Upper lobe of right lung (tissue), 1 donor: ENCODE results near the gene FOSL2. TPM values are rescaled to one million over a fixed set of nuclear protein-coding genes. Genes with fewer than 3 reads are reported as not detected.
A peak's percentile ranks its signal among the peaks of the same experiment; 100 is the strongest.

ENCODE experiments used
- ATAC-seq: fragments of 200-7000 bp; cut with Tn5 transposase; one replicate; pipeline ENCODE4 v1.9.1; 2020; ENCODE audit warnings: mild to moderate bottlenecking, moderate library complexity
- DNase-seq: peaks from one replicate; pipeline ENCODE4 v3.0.0-alpha.2; 2020
- H3K27ac ChIP-seq: fragments of 200-600 bp; one replicate; pipeline ENCODE4 v1.8.0; 2022
- H3K27me3 ChIP-seq: fragments of 200-600 bp; one replicate; pipeline ENCODE4 v1.8.0; 2022; ENCODE audit warnings: mild to moderate bottlenecking
- H3K36me3 ChIP-seq: fragments of 200-600 bp; one replicate; pipeline ENCODE4 v1.8.0; 2022
- H3K4me1 ChIP-seq: fragments of 200-600 bp; one replicate; pipeline ENCODE4 v1.8.0; 2022
- H3K4me3 ChIP-seq: fragments of 200-600 bp; one replicate; pipeline ENCODE4 v1.8.0; 2022; ENCODE audit warnings: mild to moderate bottlenecking
- H3K9me3 ChIP-seq: fragments of 200-600 bp; one replicate; pipeline ENCODE4 v1.8.0; 2022
- CTCF ChIP-seq: fragments of 200-600 bp; IDR thresholded peaks from one replicate; pipeline ENCODE4 v1.8.0; 2022; ENCODE audit warnings: antibody characterized with exemption
- intact Hi-C: fragments of 100-400 bp; cut with DNase I; formaldehyde crosslinking; loops from one replicate; pipeline ENCODE4 v1.11.0; 2022
- total RNA-seq: library from RNA; stranded (reverse); fragmentation: NEBNext Ultra II Directional; extraction: Animal tissue kit (Norgen Biotek cat#: 25700); gene quantifications from one replicate; pipeline ENCODE4 v1.2.1, GENCODE V29; 2021
- donor health status: DM: no; HTN: yes; CAD: no; lungs with severe emphysema.

Gene FOSL2
- total RNA-seq, 1 donor from 2014 or later, result 123 TPM

GRCh38 chr2:28387082-28387960 lies 5.3 kb upstream of the FOSL2 start:
- no peak for ATAC-seq
- Histone ChIP-seq H3K9me3 (no peaks in the 10 kb centered on the region), H3K36me3 (no peaks in the 10 kb centered on the region), H3K27ac (no peak overlapping the region), H3K27me3 (no peaks in the 10 kb centered on the region), H3K4me3 (no peak overlapping the region), H3K4me1 (no peaks in the 10 kb centered on the region)
- DNase-seq, result no peak
- intact Hi-C loops, result no loop called here
- TF ChIP-seq CTCF, result no peak

- ATAC-seq (no peak), DNase-seq (no peak)
- H3K27me3 ChIP-seq, result no peaks in the 10 kb centered on the region
- intact Hi-C loops, result no loop called here
- no peaks in the 10 kb centered on the region for H3K9me3 ChIP-seq
- no peaks in the 10 kb centered on the region for H3K4me1 ChIP-seq
- no peaks in the 10 kb centered on the region for H3K36me3 ChIP-seq
- H3K27ac ChIP-seq, result peak overlapping the region; percentile 99
- H3K4me3 ChIP-seq, result peak overlapping the region; percentile 95
- TF ChIP-seq CTCF, result peak; percentile 12
Measured at GRCh38 chr2:28389399-28390240, 3.0 kb upstream of the FOSL2 start.

GRCh38 chr2:28390241-28390745 lies 2.4 kb upstream of the FOSL2 start:
- TF ChIP-seq CTCF, result no peak
- Histone ChIP-seq H3K9me3 (no peaks in the 10 kb centered on the region), H3K27ac (peak overlapping the region; percentile 99), H3K4me3 (peak overlapping the region; percentile 95), H3K36me3 (no peaks in the 10 kb centered on the region), H3K27me3 (no peaks in the 10 kb centered on the region), H3K4me1 (no peaks in the 10 kb centered on the region)
- DNase-seq, result peak; percentile 94
- ATAC-seq, result peak; percentile 40
- intact Hi-C loops, result no loop called here

- peak overlapping the region; percentile 95 for H3K4me3 ChIP-seq
- H3K27me3 ChIP-seq, result no peaks in the 10 kb centered on the region
- DNase-seq (peak; percentile 91), ATAC-seq (peak; percentile 6)
- peak overlapping the region; percentile 99 for H3K27ac ChIP-seq
- TF ChIP-seq CTCF, result no peak
- no peaks in the 10 kb centered on the region for H3K4me1 ChIP-seq
- no peaks in the 10 kb centered on the region for H3K36me3 ChIP-seq
- H3K9me3 ChIP-seq, result no peaks in the 10 kb centered on the region
- intact Hi-C loops, result no loop called here
Measured at GRCh38 chr2:28390746-28391563, 1.7 kb upstream of the FOSL2 start.

- intact Hi-C loops, result no loop called here
- Histone ChIP-seq H3K4me1 (no peaks in the 10 kb centered on the region), H3K27ac (peak overlapping the region; percentile 99), H3K36me3 (no peaks in the 10 kb centered on the region), H3K4me3 (peak overlapping the region; percentile 95), H3K9me3 (no peaks in the 10 kb centered on the region), H3K27me3 (no peaks in the 10 kb centered on the region)
- ATAC-seq, result peak; percentile 43
- TF ChIP-seq CTCF, result no peak
- DNase-seq, result peak; percentile 95
Measured at GRCh38 chr2:28391564-28392296, 928 bp upstream of the FOSL2 start.
